Hepatocyte (in vitro differentiated cells): ENCODE data around the gene TP53.

Source experiments
- EZH2 ChIP-seq: fragments of 200-600 bp; sonication (generic); IDR thresholded peaks from 2 replicates; pipeline ENCODE4 v1.6.1; 2016; ENCODE audit warnings: antibody characterized with exemption, mild to moderate bottlenecking, borderline replicate concordance
- TF ChIP-seq, protein P1 (sequence below): fragments of 200-600 bp; sonication (generic); IDR thresholded peaks from 2 replicates; pipeline ENCODE4 v1.5.1; 2016; ENCODE audit warnings: antibody characterized with exemption, mild to moderate bottlenecking; ENCODE audit not compliant: poor library complexity

DNA sequence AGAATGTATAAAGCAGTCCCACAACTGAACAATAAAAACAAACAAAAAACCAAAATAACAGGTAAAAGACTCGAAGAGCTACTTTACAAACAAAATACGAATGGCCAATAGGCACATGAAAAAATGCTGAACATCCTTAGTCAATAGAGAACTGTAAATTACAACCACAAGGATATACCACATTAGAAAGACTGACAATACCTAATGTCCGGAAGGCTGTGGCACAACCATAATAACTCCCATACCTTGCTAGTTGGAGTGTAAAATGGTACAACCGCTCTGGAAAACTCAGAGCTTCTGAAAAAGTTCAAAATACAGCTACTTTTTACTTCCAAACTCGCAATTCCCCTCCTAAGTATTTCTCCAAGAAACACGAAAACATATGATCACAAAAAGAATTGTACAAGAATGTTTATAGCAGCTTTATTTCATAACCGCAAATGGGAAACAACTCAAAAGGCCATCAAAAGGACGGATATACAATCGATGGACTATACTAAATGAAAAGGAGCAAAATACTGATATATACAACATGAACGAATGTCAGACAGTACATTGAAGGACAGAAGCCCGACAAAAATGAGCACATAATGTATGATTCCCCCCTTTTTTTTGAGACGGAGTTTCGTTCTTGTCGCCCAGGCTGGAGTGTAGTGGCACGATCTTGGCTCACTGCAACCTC lies 2.3 kb downstream of the TP53 start:
- TF ChIP-seq, protein P1, sequence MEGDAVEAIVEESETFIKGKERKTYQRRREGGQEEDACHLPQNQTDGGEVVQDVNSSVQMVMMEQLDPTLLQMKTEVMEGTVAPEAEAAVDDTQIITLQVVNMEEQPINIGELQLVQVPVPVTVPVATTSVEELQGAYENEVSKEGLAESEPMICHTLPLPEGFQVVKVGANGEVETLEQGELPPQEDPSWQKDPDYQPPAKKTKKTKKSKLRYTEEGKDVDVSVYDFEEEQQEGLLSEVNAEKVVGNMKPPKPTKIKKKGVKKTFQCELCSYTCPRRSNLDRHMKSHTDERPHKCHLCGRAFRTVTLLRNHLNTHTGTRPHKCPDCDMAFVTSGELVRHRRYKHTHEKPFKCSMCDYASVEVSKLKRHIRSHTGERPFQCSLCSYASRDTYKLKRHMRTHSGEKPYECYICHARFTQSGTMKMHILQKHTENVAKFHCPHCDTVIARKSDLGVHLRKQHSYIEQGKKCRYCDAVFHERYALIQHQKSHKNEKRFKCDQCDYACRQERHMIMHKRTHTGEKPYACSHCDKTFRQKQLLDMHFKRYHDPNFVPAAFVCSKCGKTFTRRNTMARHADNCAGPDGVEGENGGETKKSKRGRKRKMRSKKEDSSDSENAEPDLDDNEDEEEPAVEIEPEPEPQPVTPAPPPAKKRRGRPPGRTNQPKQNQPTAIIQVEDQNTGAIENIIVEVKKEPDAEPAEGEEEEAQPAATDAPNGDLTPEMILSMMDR: no peak
- TF ChIP-seq EZH2: no peak
